HL-60 (cell line): ENCODE results near the gene PASK.
"Not testable (repeated sequence)": the region's sequence is repeated elsewhere in the genome, so short reads cannot be mapped to it uniquely, and the experiment has no call there.

Experiments
- DNase-seq, 2 experiments: peaks; one replicate each; pipeline ENCODE4 v3.0.0-alpha.2; 2010 to 2020; ENCODE audit warnings: low read depth in 1 of 2, low spot score in 1 of 2
- H3K27ac ChIP-seq: fragments of 250-450 bp; sonication (Bioruptor Pico); replicated peaks from 2 replicates; pipeline ENCODE4 v1.5.1; 2020; ENCODE audit warnings: mild to moderate bottlenecking, moderate library complexity
- H3K27me3 ChIP-seq: fragments of 250-450 bp; sonication (Bioruptor Pico); 2 replicates; pipeline ENCODE4 v1.5.1; 2021; ENCODE audit warnings: mild to moderate bottlenecking, moderate library complexity; ENCODE audit not compliant: insufficient read depth, poor library complexity, severe bottlenecking
- H3K4me3 ChIP-seq: replicated peaks from 2 replicates; pipeline ENCODE4 v1.5.1; 2011; ENCODE audit warnings: mild to moderate bottlenecking, control low read depth, low read length; ENCODE audit not compliant: insufficient read depth
- GABPA ChIP-seq: IDR thresholded peaks from 2 replicates; pipeline ENCODE4 v1.6.1; 2012; ENCODE audit warnings: low read depth
- POLR2AphosphoS5 ChIP-seq: IDR thresholded peaks from 2 replicates; pipeline ENCODE4 v1.6.1; 2012; ENCODE audit warnings: low read depth
- SPI1 ChIP-seq: IDR thresholded peaks from 2 replicates; pipeline ENCODE4 v1.6.1; 2012; ENCODE audit warnings: low read depth, mild to moderate bottlenecking, borderline replicate concordance
- TF ChIP-seq, protein P1 (sequence below): IDR thresholded peaks from 2 replicates; pipeline ENCODE4 v1.6.1; 2012; ENCODE audit warnings: low read depth; ENCODE audit not compliant: insufficient replicate concordance
- TF ChIP-seq, protein P2 (sequence below): IDR thresholded peaks from one replicate; pipeline ENCODE4 v1.5.1; 2011; ENCODE audit warnings: low read length, control low read depth, inconsistent platforms; ENCODE audit not compliant: insufficient read depth

The PASK gene

DNA sequence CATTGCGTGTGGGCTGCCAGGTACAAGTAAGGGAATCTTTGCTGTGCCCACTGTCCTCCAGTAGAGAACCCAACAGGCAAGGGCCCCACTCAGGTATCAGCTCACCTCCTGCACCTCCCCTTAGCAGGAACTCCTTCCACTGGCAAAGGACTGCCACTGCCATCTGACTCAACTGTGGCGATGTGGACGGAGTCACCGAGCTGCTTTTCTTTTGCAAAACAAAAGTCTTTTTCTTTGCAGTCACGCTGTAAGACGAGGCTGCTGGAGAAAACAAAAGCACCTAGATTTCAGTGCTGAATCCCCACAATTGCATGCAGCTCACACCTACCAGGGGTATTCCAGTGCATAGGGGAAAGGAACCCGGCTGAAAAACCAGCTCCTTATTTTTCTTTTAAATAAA lies 55.1 kb downstream of the PASK start:
- TF ChIP-seq SPI1 (no peak), GABPA (no peak), POLR2AphosphoS5 (no peak)
- TF ChIP-seq, protein P1, sequence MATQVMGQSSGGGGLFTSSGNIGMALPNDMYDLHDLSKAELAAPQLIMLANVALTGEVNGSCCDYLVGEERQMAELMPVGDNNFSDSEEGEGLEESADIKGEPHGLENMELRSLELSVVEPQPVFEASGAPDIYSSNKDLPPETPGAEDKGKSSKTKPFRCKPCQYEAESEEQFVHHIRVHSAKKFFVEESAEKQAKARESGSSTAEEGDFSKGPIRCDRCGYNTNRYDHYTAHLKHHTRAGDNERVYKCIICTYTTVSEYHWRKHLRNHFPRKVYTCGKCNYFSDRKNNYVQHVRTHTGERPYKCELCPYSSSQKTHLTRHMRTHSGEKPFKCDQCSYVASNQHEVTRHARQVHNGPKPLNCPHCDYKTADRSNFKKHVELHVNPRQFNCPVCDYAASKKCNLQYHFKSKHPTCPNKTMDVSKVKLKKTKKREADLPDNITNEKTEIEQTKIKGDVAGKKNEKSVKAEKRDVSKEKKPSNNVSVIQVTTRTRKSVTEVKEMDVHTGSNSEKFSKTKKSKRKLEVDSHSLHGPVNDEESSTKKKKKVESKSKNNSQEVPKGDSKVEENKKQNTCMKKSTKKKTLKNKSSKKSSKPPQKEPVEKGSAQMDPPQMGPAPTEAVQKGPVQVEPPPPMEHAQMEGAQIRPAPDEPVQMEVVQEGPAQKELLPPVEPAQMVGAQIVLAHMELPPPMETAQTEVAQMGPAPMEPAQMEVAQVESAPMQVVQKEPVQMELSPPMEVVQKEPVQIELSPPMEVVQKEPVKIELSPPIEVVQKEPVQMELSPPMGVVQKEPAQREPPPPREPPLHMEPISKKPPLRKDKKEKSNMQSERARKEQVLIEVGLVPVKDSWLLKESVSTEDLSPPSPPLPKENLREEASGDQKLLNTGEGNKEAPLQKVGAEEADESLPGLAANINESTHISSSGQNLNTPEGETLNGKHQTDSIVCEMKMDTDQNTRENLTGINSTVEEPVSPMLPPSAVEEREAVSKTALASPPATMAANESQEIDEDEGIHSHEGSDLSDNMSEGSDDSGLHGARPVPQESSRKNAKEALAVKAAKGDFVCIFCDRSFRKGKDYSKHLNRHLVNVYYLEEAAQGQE: no peak
- TF ChIP-seq, protein P2, sequence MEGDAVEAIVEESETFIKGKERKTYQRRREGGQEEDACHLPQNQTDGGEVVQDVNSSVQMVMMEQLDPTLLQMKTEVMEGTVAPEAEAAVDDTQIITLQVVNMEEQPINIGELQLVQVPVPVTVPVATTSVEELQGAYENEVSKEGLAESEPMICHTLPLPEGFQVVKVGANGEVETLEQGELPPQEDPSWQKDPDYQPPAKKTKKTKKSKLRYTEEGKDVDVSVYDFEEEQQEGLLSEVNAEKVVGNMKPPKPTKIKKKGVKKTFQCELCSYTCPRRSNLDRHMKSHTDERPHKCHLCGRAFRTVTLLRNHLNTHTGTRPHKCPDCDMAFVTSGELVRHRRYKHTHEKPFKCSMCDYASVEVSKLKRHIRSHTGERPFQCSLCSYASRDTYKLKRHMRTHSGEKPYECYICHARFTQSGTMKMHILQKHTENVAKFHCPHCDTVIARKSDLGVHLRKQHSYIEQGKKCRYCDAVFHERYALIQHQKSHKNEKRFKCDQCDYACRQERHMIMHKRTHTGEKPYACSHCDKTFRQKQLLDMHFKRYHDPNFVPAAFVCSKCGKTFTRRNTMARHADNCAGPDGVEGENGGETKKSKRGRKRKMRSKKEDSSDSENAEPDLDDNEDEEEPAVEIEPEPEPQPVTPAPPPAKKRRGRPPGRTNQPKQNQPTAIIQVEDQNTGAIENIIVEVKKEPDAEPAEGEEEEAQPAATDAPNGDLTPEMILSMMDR: no peak
- H3K4me3 ChIP-seq: no peak overlapping the region
- no peak for DNase-seq
- H3K27me3 ChIP-seq: no peaks in the 10 kb centered on the region
- H3K27ac ChIP-seq: no peak overlapping the region

DNA sequence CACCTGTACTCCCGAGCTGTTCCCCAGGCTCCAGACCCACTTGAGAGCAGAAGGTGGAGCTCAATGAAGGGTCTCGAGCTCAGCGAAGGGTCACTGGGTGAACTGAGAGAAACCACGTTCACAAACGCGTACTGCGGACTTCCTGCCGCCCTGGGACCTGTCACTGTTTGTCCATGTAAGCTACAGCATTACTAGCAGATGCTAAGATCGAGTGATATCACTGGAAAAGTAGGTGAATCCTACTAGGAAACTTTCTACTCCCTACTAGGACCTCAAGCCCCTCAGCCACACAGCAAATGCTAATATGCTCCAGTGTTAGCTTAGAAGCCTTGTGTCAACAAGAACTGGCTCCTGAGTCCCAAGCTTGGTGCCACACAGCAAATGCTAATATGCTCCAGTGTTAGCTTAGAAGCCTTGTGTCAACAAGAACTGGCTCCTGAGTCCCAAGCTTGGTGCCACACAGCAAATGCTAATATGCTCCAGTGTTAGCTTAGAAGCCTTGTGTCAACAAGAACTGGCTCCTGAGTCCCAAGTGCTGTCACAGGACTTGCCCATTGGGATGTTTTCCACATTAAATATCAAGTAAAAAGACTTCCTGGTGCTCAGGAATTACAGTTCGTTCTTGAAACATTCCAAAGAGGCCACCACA lies 56.0 kb downstream of the PASK start:
- not testable (repeated sequence) for H3K4me3 ChIP-seq, DNase-seq, H3K27me3 ChIP-seq, H3K27ac ChIP-seq

DNA sequence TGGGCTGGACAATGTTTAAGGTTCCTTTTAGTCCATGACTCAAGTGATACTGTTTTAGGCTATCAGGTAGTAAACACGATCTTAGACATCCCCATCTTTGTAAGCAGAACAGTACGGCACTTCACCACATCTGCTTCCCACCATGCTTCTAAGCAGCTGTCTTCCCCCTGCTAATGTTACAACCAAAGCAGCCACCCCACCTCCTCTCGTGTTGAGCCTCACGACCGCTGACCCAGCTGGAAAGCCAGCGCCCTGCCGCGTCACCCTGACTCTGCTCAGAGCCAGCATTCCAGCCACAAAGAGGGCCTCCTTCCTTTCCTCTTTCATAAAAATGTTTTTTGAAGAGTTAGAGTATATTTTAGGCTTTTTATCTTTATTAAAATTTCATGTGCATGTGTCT lies 56.6 kb downstream of the PASK start:
- TF ChIP-seq, protein P2: no peak
- no peak for TF ChIP-seq SPI1
- TF ChIP-seq, protein P1: no peak
- TF ChIP-seq GABPA: no peak
- TF ChIP-seq POLR2AphosphoS5: no peak
- no peak overlapping the region for H3K4me3 ChIP-seq
- no peak for DNase-seq
- H3K27me3 ChIP-seq: no peaks in the 10 kb centered on the region
- no peak overlapping the region for H3K27ac ChIP-seq

DNA sequence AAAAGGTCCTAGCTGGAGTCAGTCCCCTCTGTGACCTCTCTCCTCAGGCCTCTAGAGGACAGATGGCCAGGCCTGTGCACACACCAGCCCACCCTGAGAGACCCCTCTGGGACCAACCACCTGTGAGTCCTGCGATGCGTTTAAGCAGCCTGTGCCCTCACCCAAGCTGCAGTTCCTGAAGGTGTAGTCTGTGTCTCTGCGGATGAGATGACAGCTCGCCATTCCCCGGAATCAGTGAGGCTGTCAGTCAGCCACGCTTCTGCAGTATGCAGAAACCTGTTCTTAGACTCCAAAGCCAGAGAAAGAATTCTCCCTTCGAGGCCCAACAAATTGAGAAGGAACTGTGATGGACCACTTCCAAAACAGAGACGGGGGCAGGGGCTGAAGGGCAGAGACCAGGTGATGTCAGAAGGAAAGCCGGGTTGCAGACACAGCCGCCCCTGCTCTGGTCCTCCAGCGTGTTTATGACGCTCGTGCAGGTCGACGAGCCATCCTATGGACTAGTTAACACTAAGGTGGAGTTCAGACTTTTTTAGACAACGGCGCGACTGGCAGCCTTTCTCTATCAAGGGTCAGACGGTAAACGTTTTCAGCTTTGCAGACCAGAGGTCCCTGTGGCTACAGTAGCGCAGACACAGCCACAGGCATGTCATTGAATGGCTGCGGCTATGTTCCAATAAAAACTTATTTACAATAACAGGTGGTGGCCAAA lies 57.4 kb downstream of the PASK start:
- no peak overlapping the region for H3K27ac ChIP-seq
- no peaks in the 10 kb centered on the region for H3K27me3 ChIP-seq
- DNase-seq: no peak
- TF ChIP-seq, protein P1: no peak
- TF ChIP-seq, protein P2: no peak
- TF ChIP-seq SPI1 (no peak), GABPA (no peak), POLR2AphosphoS5 (no peak)
- H3K4me3 ChIP-seq: no peak overlapping the region
